Measurements from ENCODE around the gene USP1.

Gene USP1

DNA sequence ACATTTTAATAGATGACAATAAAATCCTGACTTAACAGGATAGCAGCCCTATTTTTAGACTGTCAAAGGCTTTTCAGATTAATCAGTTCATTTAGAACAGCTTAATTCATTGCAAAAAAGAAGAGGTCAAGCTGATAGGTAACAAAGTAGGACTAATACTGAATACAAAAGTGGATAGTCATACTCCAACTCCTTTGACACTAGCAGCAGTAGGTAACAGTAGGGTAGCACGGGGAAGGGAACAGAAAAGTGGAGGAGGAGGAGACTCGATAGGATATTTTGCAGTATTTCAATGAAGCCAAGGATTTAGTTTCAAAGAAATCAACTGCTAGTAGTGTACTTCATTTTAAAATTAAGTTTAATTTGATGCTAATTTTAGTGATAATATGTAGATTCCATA, 51.1 kb downstream of the USP1 start:
- DNase-seq (ENCODE audit: low read depth), result no peak

DNA sequence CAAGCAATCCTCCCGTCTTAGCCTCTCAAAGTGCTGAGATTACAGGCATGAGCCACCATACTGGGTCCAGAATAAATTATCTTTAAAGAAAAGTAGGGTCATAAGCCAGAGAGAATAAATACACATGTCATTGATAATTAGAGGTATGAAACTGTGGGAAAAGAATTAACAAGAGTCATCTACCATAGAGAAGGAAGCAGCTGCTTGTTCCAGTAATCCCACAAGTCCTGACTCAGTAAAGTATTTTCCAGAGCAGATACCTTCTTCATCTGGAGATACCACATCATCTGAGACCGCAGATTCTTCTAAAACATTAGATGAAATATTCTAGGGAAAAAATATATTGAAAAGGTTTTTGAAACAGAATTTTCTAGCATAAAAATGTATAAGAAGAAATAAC, 55.7 kb downstream of the USP1 start:
- no peak for DNase-seq (ENCODE audit: low read depth)

- DNase-seq (ENCODE audit: low read depth), result no peak
These were observed 56.8 kb downstream of the USP1 start for GRCh38 chr1:62493656-62494055.

- DNase-seq (ENCODE audit: low read depth), result no peak
These were observed 57.3 kb downstream of the USP1 start for GRCh38 chr1:62494137-62494536.

DNA sequence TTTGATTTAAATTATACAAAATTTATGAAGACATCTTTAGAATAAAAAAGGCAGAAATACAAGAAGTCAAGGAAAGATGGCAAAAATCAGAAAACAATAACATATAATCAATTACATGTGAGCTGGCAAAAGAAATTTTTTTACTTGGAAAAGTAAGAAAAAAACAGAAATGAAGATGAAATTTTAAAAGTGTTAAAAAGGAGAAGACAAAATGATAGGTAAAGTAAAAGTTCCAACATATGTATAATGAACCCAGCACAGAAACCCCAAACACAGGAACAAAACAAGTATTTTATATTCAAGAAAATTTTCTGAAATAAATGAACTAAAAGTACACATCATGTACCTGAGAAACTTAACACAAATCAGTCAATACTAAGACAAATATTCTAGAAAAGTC, 63.4 kb downstream of the USP1 start:
- no peak for DNase-seq (ENCODE audit: low read depth)

All from activated T-cell treated with anti-CD3 and anti-CD28 coated beads for 48 hours (primary cell).